ENCODE data around the gene MROH9.

DNA sequence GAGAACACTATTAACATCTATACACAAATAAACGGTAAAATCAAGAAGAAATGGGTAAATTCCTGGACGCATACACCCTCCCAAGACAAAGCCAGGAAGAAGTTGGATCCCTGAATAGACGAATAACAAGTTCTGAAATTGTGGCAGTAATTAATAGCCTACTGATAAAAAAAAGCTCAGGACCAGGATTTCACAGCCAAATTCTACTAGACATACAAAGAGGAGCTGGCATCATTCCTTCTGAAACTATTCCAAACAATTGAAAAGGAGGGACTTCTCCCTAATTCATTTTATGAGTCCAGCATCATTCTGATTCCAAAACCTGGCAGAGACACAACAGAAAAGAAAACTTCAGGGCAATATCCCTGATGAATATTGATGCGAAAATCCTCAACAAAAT, 84.6 kb downstream of the MROH9 start:
- TF ChIP-seq CTCF (IDR thresholded peaks at IDR 0.05) (no peak), POLR2A (IDR thresholded peaks at IDR 0.05) (no peak)

All from tibial nerve (tissue), 3 donors.